Suprapubic skin (tissue), 4 donors: Measurements from ENCODE around the gene PTGER2. TPM values are rescaled to one million over a fixed set of nuclear protein-coding genes. Genes with fewer than 3 reads are reported as not detected.

ENCODE experiments used
- DNase-seq, 2 donors: peaks; one replicate each; pipeline ENCODE4 v3.0.0-alpha.2; 2019; ENCODE audit warnings: low spot score in 2 of 2
- H3K27ac ChIP-seq: fragments of 200-600 bp; sonication (generic); one replicate; pipeline ENCODE4 v1.5.1; 2019
- H3K27me3 ChIP-seq: fragments of 200-600 bp; sonication (generic); one replicate; pipeline ENCODE4 v1.5.1; 2019
- H3K36me3 ChIP-seq: fragments of 200-600 bp; sonication (generic); one replicate; pipeline ENCODE4 v1.5.1; 2019
- H3K4me1 ChIP-seq: fragments of 200-600 bp; sonication (generic); one replicate; pipeline ENCODE4 v1.5.1; 2019
- H3K4me3 ChIP-seq: fragments of 200-600 bp; sonication (generic); one replicate; pipeline ENCODE4 v1.5.1; 2019; ENCODE audit warnings: mild to moderate bottlenecking
- H3K9me3 ChIP-seq: fragments of 200-600 bp; sonication (generic); one replicate; pipeline ENCODE4 v1.5.1; 2019
- CTCF ChIP-seq, 2 donors: fragments of 200-600 bp in 1 of 2; fragments of 450-650 bp in 1 of 2; sonication (generic) in 1 of 2; IDR thresholded peaks; one replicate each; pipeline ENCODE4 v1.5.1; 2016 to 2019; ENCODE audit warnings: antibody characterized with exemption in 2 of 2, mild to moderate bottlenecking in 1 of 2, moderate library complexity in 1 of 2
- EP300 ChIP-seq: sonication (generic); formaldehyde crosslinking; IDR thresholded peaks from one replicate; pipeline ENCODE4 v1.6.1; 2017; ENCODE audit warnings: antibody characterized with exemption
- POLR2A ChIP-seq, 2 donors: fragments of 450-650 bp; IDR thresholded peaks; one replicate each; pipeline ENCODE4 v1.6.1; 2017; ENCODE audit warnings: antibody characterized with exemption in 2 of 2, mild to moderate bottlenecking in 2 of 2, moderate library complexity in 2 of 2
- POLR2AphosphoS5 ChIP-seq, 3 donors: sonication (generic); formaldehyde crosslinking; IDR thresholded peaks; one replicate each; pipeline ENCODE4 v1.6.1; 2017; ENCODE audit warnings: antibody characterized with exemption in 3 of 3
- WGBS: methylation state at CpG from one replicate; pipeline ENCODE4 v1.1.5; 2018; 5-methylcytosine and 5-hydroxymethylcytosine counted together
- total RNA-seq, 4 donors: library from RNA; depleted of rRNA; stranded (reverse); fragments of >200 nt; gene quantifications; one replicate each; pipeline ENCODE4 v1.1.0, GENCODE V29; 2016

Gene PTGER2
- total RNA-seq, 4 donors from 2014 or later: 0.49 to 1.0 (median 0.68) TPM

GRCh38 chr14:52352569-52352968 lies 38.5 kb downstream of the PTGER2 start:
- H3K27ac ChIP-seq: no peak overlapping the region

DNA sequence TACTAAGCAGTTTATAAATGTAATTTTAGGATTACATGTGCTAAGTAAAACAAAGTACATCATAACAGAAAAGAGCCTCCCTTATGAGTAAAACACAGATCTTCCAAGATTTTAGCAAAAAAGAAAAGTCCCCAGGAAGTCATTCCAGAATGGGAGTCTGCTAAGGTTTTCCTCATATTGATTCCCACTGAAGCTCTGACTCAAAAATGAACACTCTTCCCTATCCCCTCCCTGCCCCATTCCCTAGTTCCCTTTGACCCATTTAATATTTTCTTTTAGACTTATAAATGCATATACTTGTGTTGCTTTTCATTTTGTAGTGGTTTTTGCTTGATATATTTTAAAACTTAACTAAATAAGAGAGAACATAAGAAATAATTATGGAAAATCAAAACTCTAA lies 40.1 kb downstream of the PTGER2 start:
- Histone ChIP-seq H3K36me3 (no peaks in the 10 kb centered on the region), H3K27me3 (no peaks in the 10 kb centered on the region), H3K4me3 (no peak overlapping the region), H3K9me3 (no peaks in the 10 kb centered on the region), H3K27ac (no peak overlapping the region), H3K4me1 (peaks cover 25% of the 10 kb centered on the region)
- no peak for DNase-seq
- TF ChIP-seq EP300 (no peak), POLR2AphosphoS5 (IDR thresholded peaks at IDR 0.05) (no peak), POLR2A (IDR thresholded peaks at IDR 0.05) (no peak), CTCF (IDR thresholded peaks at IDR 0.05) (no peak)

More at GRCh38 chr14:52352569-52352968, 38.5 kb downstream of the PTGER2 start:
- TF ChIP-seq CTCF (IDR thresholded peaks at IDR 0.05) (no peak), POLR2AphosphoS5 (IDR thresholded peaks at IDR 0.05) (no peak), EP300 (no peak), POLR2A (IDR thresholded peaks at IDR 0.05) (no peak)
- no peaks in the 10 kb centered on the region for H3K36me3 ChIP-seq
- no peak for DNase-seq
- H3K9me3 ChIP-seq: no peaks in the 10 kb centered on the region
- H3K4me1 ChIP-seq: peaks cover 31% of the 10 kb centered on the region
- 56% methylated on average over 4 of the region's 4 CpGs for WGBS
- H3K27me3 ChIP-seq: no peaks in the 10 kb centered on the region
- H3K4me3 ChIP-seq: no peak overlapping the region

GRCh38 chr14:52355016-52355431 lies 40.9 kb downstream of the PTGER2 start:
- peaks cover 25% of the 10 kb centered on the region for H3K4me1 ChIP-seq
- no peak for DNase-seq
- H3K9me3 ChIP-seq: no peaks in the 10 kb centered on the region
- no peak overlapping the region for H3K4me3 ChIP-seq
- H3K27me3 ChIP-seq: no peaks in the 10 kb centered on the region
- WGBS: 13% methylated on average over 2 of the region's 2 CpGs
- no peaks in the 10 kb centered on the region for H3K36me3 ChIP-seq
- TF ChIP-seq POLR2AphosphoS5 (IDR thresholded peaks at IDR 0.05) (no peak), CTCF (IDR thresholded peaks at IDR 0.05) (no peak), POLR2A (IDR thresholded peaks at IDR 0.05) (no peak), EP300 (no peak)
- peak overlapping the region; percentile 31 for H3K27ac ChIP-seq

GRCh38 chr14:52355526-52355925 lies 41.4 kb downstream of the PTGER2 start:
- TF ChIP-seq CTCF (IDR thresholded peaks at IDR 0.05): no peak
- TF ChIP-seq POLR2AphosphoS5 (IDR thresholded peaks at IDR 0.05): no peak
- no peak for TF ChIP-seq EP300
- no peak for TF ChIP-seq POLR2A (IDR thresholded peaks at IDR 0.05)
- Histone ChIP-seq H3K4me1 (peaks cover 24% of the 10 kb centered on the region), H3K9me3 (no peaks in the 10 kb centered on the region), H3K27ac (peak overlapping the region; percentile 31), H3K36me3 (no peaks in the 10 kb centered on the region), H3K4me3 (no peak overlapping the region), H3K27me3 (no peaks in the 10 kb centered on the region)
- no peak for DNase-seq
- WGBS: 48% methylated on average over 5 of the region's 5 CpGs

GRCh38 chr14:52356025-52356424 lies 41.9 kb downstream of the PTGER2 start:
- Histone ChIP-seq H3K4me1 (peaks cover 24% of the 10 kb centered on the region), H3K27ac (no peak overlapping the region), H3K27me3 (no peaks in the 10 kb centered on the region), H3K36me3 (no peaks in the 10 kb centered on the region), H3K9me3 (no peaks in the 10 kb centered on the region), H3K4me3 (no peak overlapping the region)
- DNase-seq: no peak
- TF ChIP-seq EP300 (no peak), POLR2A (IDR thresholded peaks at IDR 0.05) (no peak), POLR2AphosphoS5 (IDR thresholded peaks at IDR 0.05) (no peak), CTCF (IDR thresholded peaks at IDR 0.05) (no peak)
- 84% methylated on average over 3 of the region's 3 CpGs for WGBS
